Fibroblast of lung (primary cell): ENCODE measurements around the gene LRRC3. TPM values are rescaled to one million over a fixed set of nuclear protein-coding genes. Genes with fewer than 3 reads are reported as not detected.

Source experiments
- DNase-seq, 2 donors: peaks; one replicate each; pipeline versions ENCODE4 v3.0.0 to v3.0.0-alpha.2; 2010; ENCODE audit warnings: low read depth in 2 of 2
- H2AFZ ChIP-seq: 2 replicates; pipeline ENCODE4 v1.5.1; 2012; ENCODE audit warnings: low read length, control low read depth, inconsistent platforms
- H3K27ac ChIP-seq: 2 replicates; pipeline ENCODE4 v1.5.1; 2011; ENCODE audit warnings: low read length, control low read depth; ENCODE audit not compliant: insufficient read depth
- H3K27me3 ChIP-seq: 2 replicates; pipeline ENCODE4 v1.5.1; 2011; ENCODE audit warnings: mild to moderate bottlenecking, low read length; ENCODE audit not compliant: control insufficient read depth, insufficient read depth
- H3K36me3 ChIP-seq: 2 replicates; pipeline ENCODE4 v1.5.1; 2011; ENCODE audit warnings: low read length; ENCODE audit not compliant: control insufficient read depth, insufficient read depth
- H3K4me1 ChIP-seq: 2 replicates; pipeline ENCODE4 v1.5.1; 2011; ENCODE audit warnings: low read length; ENCODE audit not compliant: control insufficient read depth, insufficient read depth; ENCODE audit errors: extremely low read depth
- H3K4me2 ChIP-seq: 2 replicates; pipeline ENCODE4 v1.5.1; 2011; ENCODE audit warnings: low read length, control low read depth; ENCODE audit not compliant: insufficient read depth; ENCODE audit errors: extremely low read depth
- H3K4me3 ChIP-seq, 4 experiments: fragments of 200-600 bp in 1 of 4; sonication (generic) in 1 of 4; replicated peaks in 1 of 4; 2 replicates each; pipeline ENCODE4 v1.5.1; 2011 to 2016; ENCODE audit warnings: low read length in 4 of 4, low read depth in 3 of 4, mild to moderate bottlenecking in 3 of 4, control low read depth in 2 of 4, inconsistent platforms in 1 of 4, mixed read lengths in 1 of 4; ENCODE audit not compliant: insufficient read depth in 1 of 4; ENCODE audit errors: control extremely low read depth in 1 of 4
- H3K79me2 ChIP-seq: 2 replicates; pipeline ENCODE4 v1.5.1; 2012; ENCODE audit warnings: mild to moderate bottlenecking, low read length, inconsistent platforms; ENCODE audit not compliant: control insufficient read depth, insufficient read depth
- H3K9ac ChIP-seq: 2 replicates; pipeline ENCODE4 v1.5.1; 2011; ENCODE audit warnings: mild to moderate bottlenecking, low read length, control low read depth; ENCODE audit not compliant: insufficient read depth
- H3K9me3 ChIP-seq: 2 replicates; pipeline ENCODE4 v1.5.1; 2012; ENCODE audit warnings: low read depth, low read length; ENCODE audit not compliant: control insufficient read depth, insufficient read depth
- H4K20me1 ChIP-seq: 2 replicates; pipeline ENCODE4 v1.5.1; 2011; ENCODE audit warnings: low read length; ENCODE audit not compliant: control insufficient read depth, insufficient read depth; ENCODE audit errors: extremely low read depth
- EZH2 ChIP-seq: IDR thresholded peaks from 2 replicates; pipeline ENCODE4 v1.5.1; 2012; ENCODE audit warnings: low read length, control low read depth, mild to moderate bottlenecking; ENCODE audit errors: missing control alignments
- polyA plus RNA-seq, 2 donors: library from polyadenylated mRNA; depleted of rRNA in 1 of 2; stranded (reverse) in 1 of 2; unstranded in 1 of 2; fragments of >200 nt; gene quantifications; 2 replicates each; pipeline ENCODE4 v1.2.1, GENCODE V29; 2011 to 2012; ENCODE audit warnings: missing spikeins in 1 of 2
- total RNA-seq: library from RNA; depleted of rRNA; stranded (reverse); fragments of >200 nt; gene quantifications from 2 replicates; pipeline ENCODE4 v1.2.1, GENCODE V29; 2014
- TF ChIP-seq, protein P1 (sequence below), 2 donors: IDR thresholded peaks in 1 of 2; conservative IDR thresholded peaks in 1 of 2; 1 replicate in 1 of 2; 2 replicates in 1 of 2; pipeline ENCODE4 v1.5.1; 2011 to 2012; ENCODE audit warnings: low read length in 2 of 2, control low read depth in 1 of 2, inconsistent platforms in 1 of 2, low read depth in 1 of 2, mild to moderate bottlenecking in 1 of 2

LRRC3 gene
- total and polyA plus RNA-seq, 2 donors (not counting 1 experiment from before 2014, with no cell fraction given), result 0.50 to 0.52 TPM

DNA sequence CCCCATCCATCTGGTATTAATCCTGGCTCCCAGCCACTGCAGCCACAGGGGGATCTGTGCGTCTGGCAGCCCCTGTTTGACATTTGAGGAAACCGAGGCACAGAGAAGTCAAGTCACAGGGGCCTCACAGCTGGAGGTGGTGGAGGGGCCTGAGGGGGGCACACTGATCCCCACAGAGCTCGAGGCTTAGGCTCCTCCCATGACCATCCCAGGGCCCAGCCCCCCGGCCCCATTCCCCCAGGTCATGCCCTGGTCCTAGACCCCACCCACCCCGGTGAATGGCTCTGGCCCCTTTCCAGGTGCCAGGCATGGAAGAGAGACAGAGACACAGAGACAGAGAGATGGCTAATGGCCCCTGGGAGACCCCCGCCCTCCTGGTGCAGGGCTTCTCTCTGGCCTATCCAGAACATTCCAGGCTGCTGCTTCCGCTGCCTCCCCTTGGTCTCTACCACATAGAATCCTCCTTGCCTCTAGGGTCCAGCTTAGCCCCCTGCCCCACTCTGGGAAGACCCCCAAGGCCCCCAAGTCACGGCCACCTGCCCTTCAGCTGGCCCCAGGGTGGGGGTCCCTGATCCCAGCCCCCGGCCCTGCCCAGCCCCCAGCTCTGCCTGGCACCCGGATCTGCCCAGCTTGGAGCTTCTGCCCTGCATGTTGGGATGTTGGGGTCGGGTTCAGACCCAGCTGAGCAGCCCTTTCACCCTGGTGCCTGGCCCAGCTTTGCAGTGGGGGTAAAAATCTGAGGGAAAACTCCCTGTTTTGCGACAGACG is 29.2 kb upstream of the LRRC3 start:
- TF ChIP-seq, protein P1, sequence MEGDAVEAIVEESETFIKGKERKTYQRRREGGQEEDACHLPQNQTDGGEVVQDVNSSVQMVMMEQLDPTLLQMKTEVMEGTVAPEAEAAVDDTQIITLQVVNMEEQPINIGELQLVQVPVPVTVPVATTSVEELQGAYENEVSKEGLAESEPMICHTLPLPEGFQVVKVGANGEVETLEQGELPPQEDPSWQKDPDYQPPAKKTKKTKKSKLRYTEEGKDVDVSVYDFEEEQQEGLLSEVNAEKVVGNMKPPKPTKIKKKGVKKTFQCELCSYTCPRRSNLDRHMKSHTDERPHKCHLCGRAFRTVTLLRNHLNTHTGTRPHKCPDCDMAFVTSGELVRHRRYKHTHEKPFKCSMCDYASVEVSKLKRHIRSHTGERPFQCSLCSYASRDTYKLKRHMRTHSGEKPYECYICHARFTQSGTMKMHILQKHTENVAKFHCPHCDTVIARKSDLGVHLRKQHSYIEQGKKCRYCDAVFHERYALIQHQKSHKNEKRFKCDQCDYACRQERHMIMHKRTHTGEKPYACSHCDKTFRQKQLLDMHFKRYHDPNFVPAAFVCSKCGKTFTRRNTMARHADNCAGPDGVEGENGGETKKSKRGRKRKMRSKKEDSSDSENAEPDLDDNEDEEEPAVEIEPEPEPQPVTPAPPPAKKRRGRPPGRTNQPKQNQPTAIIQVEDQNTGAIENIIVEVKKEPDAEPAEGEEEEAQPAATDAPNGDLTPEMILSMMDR (conservative IDR thresholded peaks at IDR 0.05 in 1 of 2, IDR thresholded peaks at IDR 0.05 in 1 of 2; ENCODE audit: low read depth in 1 of 2, low read length in 2 of 2), result no peak
- TF ChIP-seq EZH2, result no peak
- H3K4me2 ChIP-seq, result no peak overlapping the region
- H2AFZ ChIP-seq, result no peak overlapping the region
- no peaks in the 10 kb centered on the region for H3K27me3 ChIP-seq
- H3K36me3 ChIP-seq, result no peaks in the 10 kb centered on the region
- H3K79me2 ChIP-seq, result no peaks in the 10 kb centered on the region
- H3K4me1 ChIP-seq, result no peaks in the 10 kb centered on the region
- no peak overlapping the region for H3K27ac ChIP-seq
- H3K9me3 ChIP-seq, result no peaks in the 10 kb centered on the region
- DNase-seq, result no peak
- H4K20me1 ChIP-seq, result no peaks in the 10 kb centered on the region
- H3K4me3 ChIP-seq, result no peak overlapping the region
- no peak overlapping the region for H3K9ac ChIP-seq

DNA sequence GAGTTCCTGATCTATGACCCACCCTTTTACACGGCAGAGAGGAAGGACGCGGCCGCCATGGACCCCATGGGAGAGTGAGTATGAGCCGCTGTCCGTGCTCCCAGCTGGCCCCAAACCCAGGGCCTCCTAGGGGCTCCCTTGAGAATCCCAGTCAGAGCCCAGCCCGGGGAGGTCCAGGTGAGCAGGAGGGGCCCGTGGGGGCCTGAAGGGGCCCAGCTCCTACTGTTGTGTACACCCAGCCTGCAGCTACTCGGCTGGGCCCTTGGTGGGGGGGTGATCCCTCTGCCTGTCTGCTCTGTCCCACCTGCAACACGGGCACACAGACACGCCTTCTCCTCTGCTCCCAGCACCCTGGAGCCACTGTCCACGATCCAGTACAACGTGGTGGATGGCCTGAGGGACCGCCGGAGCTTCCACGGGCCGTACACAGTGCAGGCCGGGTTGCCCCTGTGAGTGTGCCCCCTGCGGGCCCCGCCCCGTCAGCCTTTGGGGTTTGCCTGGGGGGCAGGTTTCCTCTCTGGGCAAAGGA is 28.6 kb upstream of the LRRC3 start:
- no peak overlapping the region for H3K4me3 ChIP-seq
- DNase-seq, result no peak
- H4K20me1 ChIP-seq, result no peaks in the 10 kb centered on the region
- H3K27ac ChIP-seq, result no peak overlapping the region
- H3K4me1 ChIP-seq, result no peaks in the 10 kb centered on the region
- TF ChIP-seq, protein P1 (conservative IDR thresholded peaks at IDR 0.05 in 1 of 2, IDR thresholded peaks at IDR 0.05 in 1 of 2; ENCODE audit: low read depth in 1 of 2, low read length in 2 of 2), result no peak
- no peak for TF ChIP-seq EZH2
- H3K4me2 ChIP-seq, result no peak overlapping the region
- H3K27me3 ChIP-seq, result no peaks in the 10 kb centered on the region
- no peaks in the 10 kb centered on the region for H3K79me2 ChIP-seq
- no peaks in the 10 kb centered on the region for H3K9me3 ChIP-seq
- H2AFZ ChIP-seq, result no peak overlapping the region
- H3K9ac ChIP-seq, result no peak overlapping the region
- H3K36me3 ChIP-seq, result no peaks in the 10 kb centered on the region

DNA sequence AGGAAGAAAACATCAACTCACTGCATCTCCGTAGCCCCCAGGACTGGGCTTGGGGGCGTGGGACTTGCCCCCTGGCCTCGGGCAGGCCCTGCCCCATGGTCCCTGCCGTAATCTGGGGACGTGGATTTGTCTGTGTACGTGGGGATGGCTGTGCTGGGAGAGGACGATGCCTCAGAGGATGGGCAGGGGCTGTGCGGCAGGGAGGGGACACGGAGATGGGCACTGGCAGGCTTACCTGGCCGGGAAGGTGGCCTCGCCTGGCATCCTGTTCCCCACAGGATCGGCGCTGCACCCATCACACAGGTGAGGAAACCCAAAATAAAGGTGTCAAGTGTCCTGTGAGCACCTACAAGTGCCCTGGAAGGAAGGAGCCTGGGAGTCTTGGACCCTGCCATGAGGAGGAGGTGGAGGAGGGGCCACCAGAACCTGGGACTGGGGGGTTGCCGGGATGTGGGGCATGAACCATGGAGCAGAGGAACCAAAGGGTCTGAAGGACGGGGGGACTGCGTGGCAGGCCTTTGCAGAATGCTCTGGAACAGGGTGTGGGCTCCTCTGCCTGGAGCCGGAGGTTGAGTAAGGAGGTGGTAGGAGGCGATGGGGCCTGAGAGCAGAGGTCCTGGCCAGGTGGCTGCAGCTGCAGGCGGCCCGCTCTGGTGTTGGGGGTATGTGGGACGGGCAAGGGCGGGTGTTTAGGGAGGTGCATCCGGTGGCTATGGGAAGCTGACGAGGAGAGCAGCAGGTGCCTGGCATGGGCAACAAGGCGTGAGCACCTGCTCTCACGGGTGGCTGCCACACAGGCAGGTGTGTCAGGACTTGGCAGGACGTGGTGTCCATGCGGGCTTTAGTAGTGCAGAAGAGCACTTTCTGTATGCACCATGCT is 27.8 kb upstream of the LRRC3 start:
- H3K27ac ChIP-seq, result no peak overlapping the region
- H4K20me1 ChIP-seq, result no peaks in the 10 kb centered on the region
- no peaks in the 10 kb centered on the region for H3K27me3 ChIP-seq
- no peak overlapping the region for H3K9ac ChIP-seq
- no peaks in the 10 kb centered on the region for H3K79me2 ChIP-seq
- no peak for TF ChIP-seq EZH2
- TF ChIP-seq, protein P1 (conservative IDR thresholded peaks at IDR 0.05 in 1 of 2, IDR thresholded peaks at IDR 0.05 in 1 of 2; ENCODE audit: low read depth in 1 of 2, low read length in 2 of 2), result no peak
- H3K4me3 ChIP-seq, result no peak overlapping the region
- H3K36me3 ChIP-seq, result no peaks in the 10 kb centered on the region
- no peak overlapping the region for H2AFZ ChIP-seq
- no peaks in the 10 kb centered on the region for H3K9me3 ChIP-seq
- no peaks in the 10 kb centered on the region for H3K4me1 ChIP-seq
- H3K4me2 ChIP-seq, result no peak overlapping the region
- no peak for DNase-seq
